HL-60/S4 treated with phorbol 12-myristate 13-acetate at 8.2 ng/mL for 4 days and 3 days (cell line): ENCODE results near the gene PTPRM.

ENCODE experiments used
- in situ Hi-C: fragments of 300-500 bp; cut with MboI; formaldehyde crosslinking; loops from 2 replicates; pipeline ENCODE4 v1.15.0; 2022; ENCODE audit warnings: low sequenced_read_pairs

The PTPRM gene

DNA sequence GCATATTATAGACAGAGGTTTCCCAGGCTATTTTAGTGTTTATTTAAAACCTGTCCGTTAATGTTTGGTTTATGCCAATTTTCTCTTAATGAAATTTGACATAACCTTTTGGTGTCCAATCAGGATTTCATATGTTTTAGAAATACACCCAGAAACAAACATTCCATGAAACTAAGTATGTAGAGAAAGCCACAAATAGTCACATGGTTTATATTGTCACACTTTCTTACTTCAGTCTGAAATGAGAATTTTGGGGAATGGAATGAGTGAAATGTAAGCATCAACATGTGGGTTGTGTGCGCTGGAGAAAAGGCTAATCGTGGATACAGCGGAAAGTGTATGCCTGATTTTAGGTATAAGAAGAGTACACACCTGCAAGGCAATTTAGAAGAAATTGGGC lies 765.2 kb downstream of the PTPRM start:
- in situ Hi-C loops: no loop called here

DNA sequence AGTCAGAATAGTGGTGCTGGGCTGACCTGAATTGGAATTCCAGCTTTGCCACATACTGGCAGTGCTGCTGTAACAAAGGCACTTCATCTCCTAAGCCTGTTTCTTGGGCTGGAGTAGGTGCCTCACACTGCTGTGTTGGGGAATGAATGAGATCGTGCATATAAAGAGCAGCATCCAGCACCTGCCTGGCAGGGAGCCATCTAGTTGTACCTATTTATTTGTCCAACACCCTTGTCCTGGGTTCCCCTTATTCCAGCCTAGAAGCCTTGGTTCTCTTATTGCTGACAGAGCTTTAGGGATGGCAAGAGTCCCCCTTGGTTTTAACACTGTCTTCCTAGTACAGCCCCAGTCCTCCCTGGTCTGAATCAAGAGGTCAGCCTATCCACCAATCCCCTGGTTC lies 766.8 kb downstream of the PTPRM start:
- in situ Hi-C loops: no loop called here

DNA sequence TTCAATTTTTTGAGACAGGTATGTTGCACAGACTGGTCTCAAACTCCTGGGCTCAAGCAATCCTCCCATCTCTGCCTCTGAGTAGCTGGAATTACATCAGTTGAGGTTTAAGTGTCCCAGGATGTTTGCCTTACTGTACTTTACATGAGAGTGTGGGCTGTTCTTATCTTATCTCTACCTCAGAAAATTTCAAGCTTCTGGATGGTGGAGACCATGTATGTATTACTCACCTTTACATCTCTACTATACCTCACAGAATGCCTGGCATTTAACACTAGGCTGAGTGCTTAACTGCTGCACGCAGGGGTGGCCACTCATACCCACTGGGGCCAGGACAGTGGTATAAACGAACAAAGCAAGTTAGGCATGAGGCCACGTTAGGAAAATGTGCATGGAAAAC lies 770.1 kb downstream of the PTPRM start:
- in situ Hi-C loops: no loop called here

DNA sequence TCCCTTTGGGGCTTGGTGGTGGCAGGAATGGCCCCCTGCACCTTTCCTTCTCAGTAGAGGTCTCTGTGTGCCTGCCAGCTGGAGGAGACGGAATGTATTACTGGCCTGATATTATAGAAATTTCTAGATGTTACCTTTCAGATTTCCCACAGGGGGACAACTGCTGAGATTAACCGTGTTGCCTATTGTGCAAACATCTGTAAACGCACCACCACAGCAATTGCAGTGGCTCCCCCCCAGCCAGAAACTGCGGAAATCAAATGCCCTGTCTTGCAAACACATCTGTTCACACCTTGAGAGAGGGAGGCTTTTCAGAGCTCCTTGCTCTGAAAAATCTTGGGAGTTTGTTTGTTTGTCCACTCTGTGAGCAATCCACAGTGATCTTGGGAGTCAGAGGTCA lies 772.1 kb downstream of the PTPRM start:
- in situ Hi-C loops: no loop called here

DNA sequence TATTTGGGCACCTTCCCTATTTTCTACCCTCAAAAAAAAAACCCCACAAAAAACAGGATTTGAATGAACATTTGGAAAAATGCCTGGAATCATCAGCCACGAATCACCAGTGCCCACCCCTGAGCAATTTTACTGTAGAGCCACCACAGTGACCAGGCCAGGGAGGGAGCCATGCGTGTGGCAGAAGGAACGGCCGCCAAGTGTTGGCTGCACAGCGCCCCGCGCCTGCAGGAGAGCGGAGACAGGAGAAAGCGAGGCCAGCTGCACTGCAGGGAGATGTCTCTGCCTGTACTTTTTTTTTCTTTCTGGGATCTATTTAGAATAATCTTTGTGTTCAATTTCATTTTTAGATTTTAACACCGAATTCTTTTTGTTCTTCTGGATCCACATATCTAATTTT lies 772.8 kb downstream of the PTPRM start:
- in situ Hi-C loops: no loop called here

DNA sequence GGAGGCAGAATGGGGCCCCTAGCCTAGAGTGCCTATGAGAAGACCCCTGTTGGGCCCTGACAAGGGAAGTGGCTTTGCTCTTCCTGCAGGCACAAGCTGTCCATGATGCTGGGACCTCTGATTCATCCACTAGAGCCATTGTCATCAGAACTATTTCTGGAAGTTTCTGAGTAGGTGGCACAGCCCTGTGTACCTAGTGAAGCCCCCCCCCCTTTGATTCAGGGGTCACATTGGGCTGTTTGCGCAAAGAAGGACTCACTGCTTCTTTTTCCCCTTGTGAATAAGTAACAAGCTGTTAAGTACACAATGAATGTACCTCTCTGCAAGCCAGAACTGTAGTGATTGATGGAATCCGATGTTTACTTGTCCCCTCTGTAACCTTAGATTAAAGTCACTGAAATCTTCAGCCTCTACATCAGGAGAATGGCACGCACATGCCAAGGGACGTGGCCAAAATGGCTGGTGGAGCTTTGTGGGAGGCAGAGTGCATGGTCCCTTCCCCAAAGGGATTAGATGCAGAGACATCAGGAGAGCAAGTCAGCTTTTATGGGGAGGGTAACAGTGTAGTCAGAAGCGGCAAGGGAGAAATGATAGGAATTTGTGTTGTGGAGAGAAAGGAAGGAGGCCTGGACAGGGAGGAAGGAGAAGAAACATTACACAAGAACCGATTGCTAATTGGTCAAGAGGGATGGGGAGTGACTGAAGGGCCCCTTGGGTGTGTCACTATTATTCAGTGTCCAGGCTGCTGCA lies 774.5 kb downstream of the PTPRM start:
- in situ Hi-C loops: no loop called here

DNA sequence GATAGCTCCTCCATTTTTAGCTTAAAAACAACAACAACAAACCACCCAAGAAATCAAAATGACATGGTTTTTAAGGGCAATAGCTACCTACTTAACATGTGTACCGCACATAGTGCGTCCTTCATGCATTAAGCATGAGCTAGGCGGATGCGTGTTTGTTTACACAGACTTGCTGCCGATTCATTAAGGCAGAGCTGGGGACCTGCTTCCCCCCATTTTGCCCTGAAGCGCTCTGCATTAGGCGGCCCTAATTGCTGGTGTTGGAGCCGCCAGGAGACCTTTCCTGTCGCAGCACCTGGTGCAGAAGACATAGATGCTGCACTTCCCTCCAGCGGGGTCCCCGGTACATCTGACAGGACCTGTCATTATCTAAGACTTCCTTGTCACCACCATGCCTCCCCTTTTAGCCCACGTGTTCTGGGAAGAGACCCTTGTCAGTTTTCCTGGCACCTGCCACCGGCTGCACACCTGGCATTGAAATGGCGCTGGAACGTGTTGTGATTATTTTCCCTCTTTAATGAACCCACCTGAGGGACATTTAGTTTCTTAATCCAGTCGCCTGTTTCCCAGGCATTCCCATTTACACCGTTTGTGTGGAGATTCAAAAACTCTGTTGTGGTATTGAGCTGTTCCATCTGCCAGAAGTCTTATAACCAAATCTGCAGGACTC lies 781.1 kb downstream of the PTPRM start:
- in situ Hi-C loops: no loop called here

DNA sequence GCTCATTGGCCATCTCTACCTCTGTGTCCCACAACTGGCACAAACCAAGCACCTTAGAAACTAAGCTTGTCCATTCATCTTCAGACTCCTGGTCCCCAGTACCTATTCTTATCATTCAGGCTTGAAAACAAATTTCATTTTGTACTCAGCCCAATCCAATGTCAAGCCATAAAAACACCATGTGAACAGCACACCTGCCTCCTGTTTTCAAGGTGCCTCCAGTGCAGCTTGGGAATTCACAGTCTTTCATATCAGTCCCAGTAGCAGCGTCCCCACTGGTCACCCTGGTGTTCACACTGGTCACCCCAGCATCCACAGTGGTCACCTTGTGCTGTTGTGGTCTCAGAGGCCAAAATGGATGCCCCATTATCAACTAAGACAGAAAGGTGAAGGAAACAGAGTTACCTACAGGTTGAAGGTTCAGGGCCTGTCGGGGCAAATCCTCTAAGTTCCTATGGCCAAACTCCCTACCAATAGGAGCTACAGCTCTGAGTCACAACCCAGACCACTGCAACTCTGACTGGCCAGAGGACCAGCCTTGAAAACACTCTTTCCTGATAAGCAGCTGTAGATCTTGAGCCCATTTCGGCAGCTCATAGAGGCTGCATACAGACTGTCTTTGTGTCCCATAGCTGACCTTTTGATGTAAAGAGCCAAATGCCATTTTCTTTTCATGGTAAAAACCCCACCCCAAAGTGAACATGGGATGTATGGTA lies 782.6 kb downstream of the PTPRM start:
- in situ Hi-C loops: no loop called here

DNA sequence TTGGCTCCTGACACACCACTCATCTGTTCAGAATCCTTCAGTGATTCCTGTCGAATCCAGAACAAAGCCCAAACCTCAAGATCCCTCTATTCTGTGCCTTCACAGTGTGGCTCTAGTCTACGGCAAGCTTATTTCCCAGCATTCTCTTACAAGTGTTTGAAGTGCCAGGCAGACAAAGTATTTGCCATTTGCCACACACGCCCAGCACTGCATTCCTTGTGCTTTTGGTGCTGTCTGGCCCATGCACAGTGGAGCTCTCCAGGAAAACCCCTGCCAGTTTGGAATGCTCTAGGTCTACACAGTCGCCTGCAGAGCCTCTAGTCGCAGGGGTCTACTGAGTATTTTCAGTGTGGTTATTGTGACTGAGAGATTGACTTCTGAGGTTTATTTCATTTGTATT lies 783.5 kb downstream of the PTPRM start:
- in situ Hi-C loops: no loop called here

DNA sequence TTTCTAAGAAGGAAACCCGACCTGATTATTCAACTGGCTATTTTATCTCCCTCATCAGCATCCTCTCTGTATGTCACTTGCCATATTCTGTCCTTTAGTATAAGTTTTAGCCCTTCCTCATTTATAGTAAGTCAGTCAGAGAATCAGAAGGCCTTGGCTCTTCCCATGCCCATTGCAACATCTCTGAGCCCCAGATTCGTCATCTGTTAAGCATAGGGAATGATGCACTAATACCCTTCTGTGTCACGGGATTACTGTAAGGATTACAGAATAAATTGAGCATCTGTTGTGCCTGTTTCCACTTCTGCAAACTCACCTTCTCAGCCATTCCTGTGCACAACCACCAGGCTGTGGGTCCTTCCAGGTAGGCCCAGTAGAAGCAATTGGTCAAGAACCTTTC lies 784.0 kb downstream of the PTPRM start:
- in situ Hi-C loops: no loop called here

DNA sequence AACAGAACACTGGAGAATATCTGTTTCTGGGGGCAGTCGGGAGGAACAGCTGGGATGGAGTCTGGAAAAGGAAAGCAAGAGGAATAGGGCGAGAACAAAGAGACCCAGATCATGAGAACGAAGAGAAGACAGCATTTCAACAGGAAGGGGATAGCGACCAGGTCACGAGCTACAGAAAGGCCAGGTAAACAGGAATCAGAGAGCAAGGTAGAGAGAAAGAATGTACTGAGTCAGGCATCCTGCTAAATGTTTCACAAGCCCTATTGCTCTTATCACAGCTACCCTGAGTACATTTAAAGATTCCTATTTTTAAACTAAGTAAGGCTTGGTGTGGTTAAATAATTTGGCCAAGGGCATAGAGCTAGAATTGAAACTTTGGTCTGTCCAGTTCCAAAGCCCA lies 787.2 kb downstream of the PTPRM start:
- in situ Hi-C loops: no loop called here

DNA sequence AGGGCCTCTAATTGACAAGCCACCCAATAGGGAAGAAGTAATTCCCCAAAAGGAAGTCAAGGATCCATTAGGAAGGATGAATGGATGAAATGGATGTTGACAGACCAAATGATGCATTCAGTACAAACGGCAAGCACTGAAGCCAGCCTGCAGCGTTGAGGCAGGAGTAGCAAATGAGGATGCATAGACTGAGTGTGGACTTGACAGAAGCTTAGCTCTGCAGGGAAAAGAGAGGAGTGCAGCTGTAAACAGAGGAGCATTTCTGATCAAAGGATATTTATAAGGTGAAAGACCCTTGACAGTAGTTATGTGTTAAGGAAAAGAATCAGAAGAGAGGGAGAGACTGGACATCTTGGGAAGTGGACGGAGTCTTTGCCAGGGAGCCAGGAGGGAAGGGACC lies 788.9 kb downstream of the PTPRM start:
- in situ Hi-C loops: no loop called here

DNA sequence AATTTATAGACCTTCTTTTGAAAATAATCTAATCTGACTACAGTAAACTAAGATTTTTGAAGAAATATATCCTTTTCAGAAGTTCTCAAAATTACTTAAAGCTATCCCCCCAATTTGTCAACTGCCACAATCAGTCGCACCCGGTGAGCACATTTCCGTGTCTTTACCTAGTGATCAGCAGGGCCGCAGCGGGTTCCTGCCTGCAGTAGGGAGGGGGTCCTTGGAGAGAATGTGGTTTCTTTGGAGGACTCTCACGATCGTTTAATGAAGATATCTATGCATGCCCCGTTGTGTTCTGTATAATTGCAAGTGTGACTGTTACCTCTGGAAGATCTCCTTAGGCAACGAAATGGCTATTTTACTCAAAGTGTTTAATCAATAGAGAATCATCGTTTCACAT lies 790.2 kb downstream of the PTPRM start:
- in situ Hi-C loops: no loop called here

DNA sequence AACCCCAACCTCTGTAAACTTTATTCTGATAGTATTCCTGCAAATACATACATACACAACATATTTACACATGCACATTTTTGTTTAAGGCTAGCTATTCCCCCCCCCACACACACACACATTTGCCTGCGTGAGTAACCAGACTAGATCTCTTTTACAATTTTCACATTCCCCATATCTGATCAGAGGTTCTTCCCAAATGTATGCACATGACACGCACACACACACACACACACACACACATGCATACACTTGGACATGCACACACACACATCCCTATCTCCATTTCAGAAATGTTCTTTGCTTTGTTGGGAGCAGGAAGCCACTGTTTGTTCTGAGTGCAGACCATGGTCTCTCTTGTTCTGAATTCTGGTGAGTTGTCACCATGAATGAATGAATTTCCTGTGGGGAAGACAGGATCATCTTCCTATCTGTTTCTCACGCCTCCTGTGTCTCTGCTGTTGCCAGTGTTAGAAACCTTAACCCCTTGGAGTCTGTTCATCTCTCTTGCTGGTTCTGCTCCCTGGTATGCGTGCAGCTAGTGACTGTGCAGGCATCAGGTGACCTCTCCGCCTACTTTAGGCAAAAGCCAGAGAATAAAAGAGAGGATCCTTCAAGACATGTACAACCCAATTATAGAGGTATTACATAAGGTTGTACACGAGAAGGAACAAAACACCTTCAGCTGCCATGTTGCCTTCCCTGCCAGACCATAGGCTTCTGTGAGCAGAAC lies 791.1 kb downstream of the PTPRM start:
- in situ Hi-C loops: no loop called here

DNA sequence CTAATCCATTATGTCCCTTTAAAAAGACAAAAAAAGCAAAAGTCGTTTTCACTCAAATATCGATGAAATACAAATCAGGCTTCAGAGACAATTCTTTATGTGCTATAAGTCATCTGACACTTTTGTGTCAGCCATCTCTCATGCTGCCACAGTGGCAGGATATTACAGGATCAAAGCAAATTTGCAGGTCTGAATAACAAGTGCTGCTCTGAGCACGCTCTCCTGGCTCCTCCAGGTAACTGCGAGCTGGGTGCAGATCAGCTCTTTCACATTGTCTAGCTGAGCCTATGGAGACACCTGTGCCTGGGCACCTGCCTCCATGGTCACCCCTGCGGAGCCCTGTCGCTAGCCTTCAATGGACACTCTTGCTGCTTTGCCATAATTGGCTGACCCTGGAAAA lies 792.0 kb downstream of the PTPRM start:
- in situ Hi-C loops: no loop called here

DNA sequence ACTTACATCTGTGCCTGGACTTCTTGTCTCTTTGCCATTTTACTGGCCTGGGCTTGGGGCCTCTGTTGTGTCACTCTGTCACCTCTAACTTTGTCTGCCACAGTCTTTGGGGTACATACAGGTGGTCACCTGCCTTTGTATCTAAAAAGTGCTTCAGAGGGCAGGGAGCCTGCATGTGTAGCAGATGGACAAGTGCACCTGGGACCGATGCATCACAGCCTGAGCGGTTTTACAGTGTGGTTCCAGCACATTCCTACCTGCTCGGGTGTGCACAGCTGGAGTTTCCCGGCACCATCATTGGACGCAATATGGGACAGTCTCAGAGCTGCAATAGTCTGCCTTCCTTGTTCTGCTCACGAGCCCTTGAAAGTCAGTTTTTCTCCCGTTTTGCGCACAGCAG lies 792.4 kb downstream of the PTPRM start:
- in situ Hi-C loops: no loop called here

DNA sequence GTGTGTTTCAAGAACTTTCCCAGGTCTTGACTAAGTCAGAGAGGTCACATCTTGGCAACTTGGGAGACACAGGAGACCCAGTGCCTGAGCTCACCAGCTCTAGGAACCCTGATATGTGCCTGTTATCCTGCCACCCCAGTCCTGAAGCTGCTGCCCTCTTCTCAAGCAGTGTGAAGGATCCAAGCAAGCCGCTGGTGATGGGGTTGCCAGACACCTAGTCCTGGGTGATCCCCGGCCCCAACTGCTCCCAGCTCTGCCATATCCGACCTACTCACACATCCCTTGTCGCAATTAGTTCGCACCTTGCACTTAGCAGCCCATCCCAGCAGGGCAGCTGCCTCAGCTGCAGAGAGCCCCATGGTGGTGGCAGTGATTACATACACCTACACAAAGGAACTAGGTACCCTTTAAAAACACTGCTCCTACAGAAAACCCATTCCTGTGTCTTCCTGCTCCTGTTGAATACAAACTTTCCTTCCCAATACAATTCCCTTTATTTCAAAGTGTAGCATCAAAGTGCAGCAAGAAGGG lies 794.9 kb downstream of the PTPRM start:
- in situ Hi-C loops: no loop called here

DNA sequence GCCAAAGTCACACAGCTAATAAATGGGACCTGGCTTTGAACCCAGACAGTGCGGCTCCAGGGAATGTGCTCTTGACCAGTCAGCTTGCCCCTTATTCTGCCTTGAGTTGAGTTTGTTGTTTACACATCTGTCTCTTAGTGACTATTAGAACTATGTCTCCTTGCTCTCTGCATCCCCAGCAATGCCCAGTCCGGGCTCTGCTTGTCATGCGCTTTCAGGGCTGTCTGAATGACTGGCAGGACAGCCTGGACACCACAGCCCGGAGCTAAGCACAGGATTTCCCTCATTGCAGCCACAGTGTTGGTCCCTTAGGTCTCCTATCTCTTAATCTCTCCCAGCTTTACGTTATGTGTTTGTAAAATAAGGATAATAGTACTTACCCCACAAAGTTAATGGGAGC lies 795.7 kb downstream of the PTPRM start:
- in situ Hi-C loops: no loop called here

DNA sequence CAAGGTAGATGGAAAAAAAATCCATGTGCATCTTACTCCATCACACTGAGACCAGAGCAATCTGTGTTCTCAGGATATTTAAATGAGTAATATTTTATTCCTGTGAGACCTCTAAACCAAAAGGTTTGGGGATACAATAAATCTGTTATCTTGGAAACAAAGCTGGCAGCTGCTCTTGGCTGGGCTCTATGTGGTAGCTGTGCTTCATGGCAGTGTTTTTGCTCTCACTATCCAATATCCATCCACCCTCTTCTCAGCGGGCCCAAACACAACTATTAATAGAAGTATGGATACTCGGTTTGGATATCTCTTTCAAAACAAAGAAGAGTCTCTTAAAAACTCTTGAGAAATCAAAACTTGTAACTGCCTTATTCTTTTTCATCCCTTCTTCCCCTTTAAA lies 797.3 kb downstream of the PTPRM start:
- in situ Hi-C loops: no loop called here

DNA sequence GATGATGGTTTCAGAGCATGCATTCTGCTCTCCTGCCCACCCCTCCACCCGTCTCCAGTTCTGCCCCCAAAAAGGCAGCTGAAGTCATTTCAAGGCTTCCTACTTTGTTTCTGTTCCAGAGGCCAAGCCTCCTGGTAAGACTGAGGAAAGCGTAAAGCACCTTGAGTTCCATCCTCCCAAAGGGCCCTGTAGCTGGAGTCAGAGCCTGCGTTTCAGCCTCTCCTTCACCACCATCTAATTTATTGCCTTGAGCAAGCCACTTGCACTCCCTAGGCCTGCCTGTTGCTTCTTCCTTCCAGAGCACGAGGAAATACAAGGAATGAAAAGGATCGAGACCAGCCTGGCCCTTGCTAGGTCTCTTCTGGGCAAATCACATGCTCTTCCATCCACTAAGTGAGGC lies 797.9 kb downstream of the PTPRM start:
- in situ Hi-C loops: no loop called here

DNA sequence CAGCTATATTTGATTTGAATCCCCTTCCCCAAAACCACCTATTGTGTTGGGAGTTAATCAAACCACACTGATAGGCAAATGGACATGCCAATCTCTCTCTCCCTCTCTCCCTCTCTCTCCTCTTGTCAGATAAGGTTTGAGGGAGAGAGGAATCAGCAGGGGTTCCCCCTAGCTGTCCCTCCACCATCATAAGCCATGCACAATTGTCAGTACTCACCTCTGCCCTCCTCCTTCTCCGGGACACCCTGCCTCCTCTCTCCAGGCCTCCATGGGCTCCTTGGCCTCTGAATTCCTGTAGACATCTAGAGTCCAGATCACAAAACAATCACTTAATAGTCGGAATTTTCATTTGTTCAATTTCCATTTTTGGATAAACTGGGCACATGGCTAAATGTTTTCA lies 798.4 kb downstream of the PTPRM start:
- in situ Hi-C loops: no loop called here
